Measurements from ENCODE around the gene CHST3.

DNA sequence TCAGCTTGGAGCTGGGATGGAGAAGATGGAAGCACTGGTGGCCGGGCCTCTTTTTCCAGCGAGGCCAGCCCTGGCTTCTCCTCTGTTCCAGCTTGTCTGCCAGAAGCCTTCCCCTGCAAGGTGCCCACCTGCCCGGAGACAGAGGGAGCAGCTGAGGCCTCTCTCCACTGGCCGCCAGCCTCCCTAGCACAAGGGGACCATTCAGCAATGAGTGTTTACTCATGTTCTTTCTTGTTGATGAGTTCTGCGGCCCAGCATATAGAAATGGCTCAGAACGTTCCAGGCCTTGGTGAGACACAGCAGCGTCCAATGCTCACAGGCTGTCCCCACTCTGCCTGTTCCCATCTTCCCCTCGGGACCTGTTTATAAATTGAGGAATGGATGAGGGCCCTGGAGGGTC is 47.3 kb downstream of the CHST3 start:
- no peak for TF ChIP-seq POLR2AphosphoS5 (IDR thresholded peaks at IDR 0.05)
- TF ChIP-seq, protein P1, sequence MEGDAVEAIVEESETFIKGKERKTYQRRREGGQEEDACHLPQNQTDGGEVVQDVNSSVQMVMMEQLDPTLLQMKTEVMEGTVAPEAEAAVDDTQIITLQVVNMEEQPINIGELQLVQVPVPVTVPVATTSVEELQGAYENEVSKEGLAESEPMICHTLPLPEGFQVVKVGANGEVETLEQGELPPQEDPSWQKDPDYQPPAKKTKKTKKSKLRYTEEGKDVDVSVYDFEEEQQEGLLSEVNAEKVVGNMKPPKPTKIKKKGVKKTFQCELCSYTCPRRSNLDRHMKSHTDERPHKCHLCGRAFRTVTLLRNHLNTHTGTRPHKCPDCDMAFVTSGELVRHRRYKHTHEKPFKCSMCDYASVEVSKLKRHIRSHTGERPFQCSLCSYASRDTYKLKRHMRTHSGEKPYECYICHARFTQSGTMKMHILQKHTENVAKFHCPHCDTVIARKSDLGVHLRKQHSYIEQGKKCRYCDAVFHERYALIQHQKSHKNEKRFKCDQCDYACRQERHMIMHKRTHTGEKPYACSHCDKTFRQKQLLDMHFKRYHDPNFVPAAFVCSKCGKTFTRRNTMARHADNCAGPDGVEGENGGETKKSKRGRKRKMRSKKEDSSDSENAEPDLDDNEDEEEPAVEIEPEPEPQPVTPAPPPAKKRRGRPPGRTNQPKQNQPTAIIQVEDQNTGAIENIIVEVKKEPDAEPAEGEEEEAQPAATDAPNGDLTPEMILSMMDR (IDR thresholded peaks at IDR 0.05), result no peak

All from breast epithelium (tissue), 3 donors.